HG03175 (cell line): ENCODE measurements around the gene CCNK.

Experiments
- ATAC-seq: cut with Tn5 transposase; IDR thresholded peaks from one replicate; pipeline ENCODE4 v1.9.1; 2021; ENCODE audit warnings: mild to moderate bottlenecking, moderate library complexity; ENCODE audit not compliant: unreplicated experiment

The CCNK gene

DNA sequence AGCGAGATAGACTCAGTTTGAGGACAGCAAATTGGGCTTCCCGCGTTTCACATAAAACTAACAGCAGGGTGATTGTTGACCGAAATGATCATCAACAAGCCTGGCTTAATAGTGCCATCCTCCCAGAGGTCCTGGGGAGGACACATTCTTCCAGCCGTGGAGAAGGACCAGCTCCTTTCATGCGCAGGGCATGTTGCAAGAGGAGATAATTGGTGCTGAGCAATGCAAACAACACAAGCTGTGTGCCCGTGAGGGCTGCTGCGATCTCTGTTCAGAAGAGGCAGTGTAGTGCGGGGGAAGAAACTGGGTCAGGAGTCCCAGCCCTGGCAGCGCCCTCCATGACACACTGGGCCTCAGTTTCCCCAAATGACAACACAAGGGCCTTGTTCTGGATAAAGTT lies 68.5 kb downstream of the CCNK start:
- no peak for ATAC-seq

DNA sequence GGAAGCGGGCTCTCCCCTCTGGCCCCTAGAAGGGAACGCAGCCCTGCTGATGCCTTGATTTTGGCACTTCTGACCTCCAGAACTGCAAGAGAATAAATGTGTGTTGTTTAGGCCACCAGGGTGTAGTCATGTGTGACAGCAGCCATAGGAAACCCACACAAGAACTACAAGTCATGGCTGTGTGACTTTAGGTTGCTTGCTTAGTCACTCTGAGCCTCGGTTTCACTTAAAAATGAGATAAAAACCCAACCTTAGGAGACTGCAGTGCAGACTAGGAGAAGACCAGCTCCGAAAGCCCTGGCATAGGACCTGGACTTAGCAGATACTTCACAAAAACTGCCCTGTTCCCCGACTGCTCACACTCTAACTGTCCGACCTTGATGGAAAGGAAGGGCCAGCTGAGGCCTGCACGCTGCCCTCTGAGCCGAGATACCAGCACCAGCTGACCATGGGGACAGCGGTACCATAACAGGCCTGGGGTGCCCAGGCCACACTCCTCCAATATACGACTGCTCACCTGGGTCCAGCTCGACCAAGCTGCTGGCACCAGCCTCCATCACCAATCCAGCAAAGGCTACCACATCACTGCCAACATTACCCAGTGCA lies 69.3 kb downstream of the CCNK start:
- ATAC-seq: no peak

DNA sequence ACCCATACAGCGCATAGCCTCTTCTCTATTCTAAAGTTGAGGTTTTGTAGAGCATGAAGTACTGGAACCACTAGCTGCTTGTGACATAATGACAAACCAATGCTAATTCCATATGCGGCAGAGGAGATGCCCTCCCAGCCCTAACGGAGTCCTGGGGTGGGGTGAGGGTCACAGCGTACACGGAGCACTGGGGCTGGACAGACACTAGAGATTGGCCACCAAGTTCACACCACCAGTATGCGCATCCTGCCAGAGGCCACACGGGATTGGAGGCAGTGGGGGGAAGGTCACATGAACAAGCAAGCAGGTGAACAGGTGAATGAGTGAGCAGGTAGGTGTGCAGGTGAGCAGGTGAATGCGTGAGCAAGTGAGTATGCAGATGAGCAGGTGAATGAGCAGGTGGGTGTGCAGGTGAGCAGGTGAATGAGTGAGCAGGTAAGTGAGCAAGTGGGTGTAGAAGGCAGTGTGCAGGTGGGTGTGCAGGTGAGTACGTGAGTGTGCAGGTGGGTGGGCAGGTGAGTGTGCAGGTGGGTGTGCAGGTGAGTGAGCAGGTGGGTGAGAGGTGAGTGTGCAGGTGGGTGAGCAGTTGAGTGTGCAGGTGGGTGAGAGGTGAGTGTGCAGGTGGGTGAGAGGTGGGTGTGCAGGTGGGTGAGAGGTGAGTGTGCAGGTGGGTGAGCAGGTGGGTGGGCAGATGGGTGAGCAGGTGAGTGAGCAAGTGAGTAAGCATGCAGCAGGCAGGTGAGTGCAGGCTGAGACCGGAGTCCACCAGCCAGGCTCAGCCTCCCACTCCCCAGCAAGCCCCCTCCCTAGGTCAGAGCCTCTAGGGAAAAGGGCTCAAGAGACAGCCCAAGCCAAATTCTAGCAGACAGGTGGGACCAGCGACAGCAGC lies 70.1 kb downstream of the CCNK start:
- ATAC-seq: no peak

DNA sequence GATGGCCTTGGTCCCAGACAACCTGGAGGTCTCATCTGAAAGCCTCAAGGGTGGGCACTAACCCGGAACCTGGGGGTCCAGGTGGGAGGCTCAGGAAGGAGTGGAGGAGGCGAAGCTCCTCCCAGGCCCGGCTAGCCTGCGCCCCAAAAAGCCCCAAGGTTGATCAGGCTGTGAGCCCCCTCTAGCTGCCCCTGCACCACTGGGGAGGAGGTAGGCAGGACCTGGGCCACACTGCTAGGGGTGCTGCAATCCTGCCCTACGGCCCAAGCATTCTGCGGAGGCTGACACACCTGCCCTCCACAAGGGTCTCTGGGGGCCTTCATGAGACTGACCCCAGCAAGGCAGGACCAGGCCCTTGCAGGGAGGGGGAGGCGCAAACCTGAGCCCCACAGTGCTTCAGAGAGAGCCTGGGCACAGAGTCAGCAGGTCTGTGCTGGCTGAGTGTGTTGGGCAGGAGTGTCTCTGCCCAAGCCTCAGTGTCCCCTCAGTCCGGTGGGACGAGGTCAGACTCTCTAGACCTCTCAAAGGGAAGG lies 70.9 kb downstream of the CCNK start:
- ATAC-seq: no peak

DNA sequence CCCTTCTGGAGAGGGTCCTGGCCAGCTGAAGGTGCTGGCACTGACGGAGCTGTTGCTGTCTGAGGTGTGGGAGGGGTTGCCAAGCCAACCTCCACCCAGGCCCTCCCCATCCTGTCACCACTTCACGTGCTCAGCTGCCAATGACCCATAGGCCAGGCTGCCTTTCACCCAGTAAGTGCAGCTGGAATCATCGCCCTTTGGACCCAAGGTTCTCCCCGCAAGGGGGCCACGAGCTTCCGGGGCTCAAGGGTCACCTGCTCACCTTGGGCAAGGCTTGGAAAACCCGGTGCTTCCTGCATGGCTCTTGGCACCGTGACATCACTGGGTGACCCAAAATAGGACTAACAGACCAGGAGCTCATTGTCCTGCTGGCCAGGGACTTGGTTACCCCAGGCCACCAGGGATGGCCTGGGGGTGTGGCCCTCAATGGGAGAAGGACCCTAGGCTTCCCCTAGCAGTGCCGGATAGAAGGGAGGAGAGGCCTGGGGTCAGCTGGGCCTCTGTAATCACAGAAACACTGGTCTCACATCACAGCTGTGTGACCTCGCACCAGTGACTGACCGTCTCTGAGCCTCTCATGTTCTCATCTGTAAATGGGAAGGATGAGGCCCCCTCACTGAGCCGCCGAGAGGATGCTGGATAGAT lies 71.5 kb downstream of the CCNK start:
- ATAC-seq: no peak

DNA sequence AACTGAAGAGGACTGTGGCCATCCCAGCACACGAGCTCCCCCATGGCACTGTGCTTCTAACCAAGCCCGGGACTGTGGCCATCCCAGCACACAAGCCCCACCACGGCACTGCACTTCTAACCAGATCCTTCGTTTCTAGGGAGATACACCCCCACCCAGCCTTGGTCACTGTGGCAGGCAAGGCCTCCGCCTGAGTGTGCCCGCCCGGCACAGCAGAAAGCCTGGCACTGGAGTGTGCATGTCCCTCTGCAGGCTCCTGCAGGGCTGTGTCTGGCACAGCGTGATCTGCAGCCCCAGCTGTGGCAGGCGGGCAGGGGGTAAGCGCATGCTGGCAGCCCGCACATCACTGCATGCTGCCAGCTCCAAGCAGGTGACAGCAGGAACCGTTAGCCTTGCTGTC lies 73.0 kb downstream of the CCNK start:
- ATAC-seq: no peak

DNA sequence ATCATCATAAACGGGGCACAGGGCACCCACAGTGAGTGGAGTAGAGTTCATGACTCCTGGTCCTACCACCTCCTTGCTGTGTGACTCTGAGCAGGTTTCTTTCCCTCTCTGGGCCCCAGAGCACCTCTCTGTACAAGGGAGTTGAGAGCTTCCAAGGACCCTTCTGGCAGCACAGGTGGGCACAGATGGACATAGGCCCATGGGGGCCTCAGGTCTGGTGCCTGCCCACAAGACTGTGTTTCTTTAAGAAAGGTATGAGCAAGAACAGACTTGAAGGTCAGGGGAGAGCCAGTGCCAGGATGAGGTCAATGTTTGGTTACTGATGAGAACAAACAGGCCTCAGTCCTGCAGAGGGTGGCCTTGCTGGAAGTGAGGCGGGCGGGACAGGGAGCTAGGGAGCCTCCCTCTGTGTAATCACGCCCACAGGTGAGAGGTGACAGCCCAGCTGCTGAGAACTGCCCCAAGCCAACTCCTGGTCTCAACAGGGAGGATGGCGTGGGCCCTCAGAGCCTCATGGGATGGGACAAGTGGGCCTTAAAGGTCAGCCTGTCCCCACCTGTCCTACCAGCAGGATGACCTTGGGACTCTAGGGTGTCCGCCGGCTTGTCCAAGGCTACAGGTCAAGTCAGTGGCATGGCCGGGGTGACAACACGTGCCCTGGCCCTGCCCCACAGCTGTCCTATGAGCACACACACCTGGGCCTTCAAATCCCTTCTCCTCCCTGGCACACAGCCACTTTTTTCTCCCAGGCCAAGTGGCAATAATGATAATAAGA lies 73.7 kb downstream of the CCNK start:
- no peak for ATAC-seq

DNA sequence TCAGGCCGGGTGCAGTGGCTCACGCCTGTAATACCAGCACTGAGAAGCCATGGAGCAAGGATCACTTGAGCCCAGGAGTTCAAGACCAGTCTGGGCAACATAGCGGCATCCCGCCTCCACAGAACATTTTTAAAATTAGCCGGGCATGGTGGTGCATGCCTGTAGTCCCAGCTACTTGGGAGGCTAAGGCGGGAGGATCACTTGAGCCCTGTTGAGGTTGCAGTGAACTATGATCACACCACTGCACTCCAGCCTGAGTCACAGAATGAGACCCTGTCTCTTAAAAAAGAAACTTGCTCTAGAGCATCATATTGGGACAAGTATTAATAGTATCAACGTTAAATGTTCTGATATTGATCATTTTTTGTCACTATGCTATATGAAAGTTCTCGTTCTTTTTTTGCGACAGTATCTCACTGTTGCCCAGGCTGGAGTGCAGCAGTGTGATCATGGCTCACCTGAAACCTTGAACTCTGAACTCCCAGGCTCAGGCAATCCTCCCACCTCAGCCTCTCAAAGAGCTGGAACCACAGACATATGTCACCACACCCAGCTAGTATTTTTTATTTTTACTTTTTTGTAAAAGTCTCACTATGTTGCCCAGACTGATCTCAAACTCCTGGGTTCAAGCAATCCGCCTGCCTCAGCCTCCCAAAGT lies 75.1 kb downstream of the CCNK start:
- no peak for ATAC-seq

DNA sequence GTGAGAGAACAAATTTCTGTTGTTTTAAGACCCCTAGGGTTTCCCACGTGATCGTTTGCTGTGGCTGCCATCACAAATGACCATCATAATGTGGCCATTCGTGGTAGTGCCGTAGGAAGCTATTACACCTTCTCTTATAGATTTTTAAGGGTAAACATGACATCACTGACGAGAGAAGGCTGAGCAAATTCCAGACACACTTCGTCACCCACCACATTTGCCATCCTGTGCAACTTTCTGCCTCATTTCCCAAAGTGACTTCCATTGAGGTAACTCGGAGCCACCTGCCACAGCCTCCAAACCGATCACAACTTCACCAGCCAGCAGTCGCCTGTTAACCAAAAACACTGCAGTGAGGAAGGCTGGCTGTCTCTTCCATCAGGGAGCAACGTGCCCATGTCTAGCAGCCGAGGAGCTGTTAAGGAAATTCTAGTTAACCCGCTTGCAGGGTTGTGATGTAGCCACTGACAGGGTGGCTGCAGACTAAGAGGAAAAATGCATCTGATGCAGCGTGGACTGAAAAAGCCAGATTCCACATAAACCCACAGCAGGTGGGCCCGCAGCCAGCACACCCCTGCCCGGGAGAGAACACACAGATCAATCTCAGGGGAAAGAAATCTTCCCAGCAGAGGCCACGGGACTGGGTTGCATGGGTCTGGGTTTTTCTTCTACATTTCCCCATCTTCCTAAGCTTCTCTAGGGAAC lies 78.2 kb downstream of the CCNK start:
- no peak for ATAC-seq

DNA sequence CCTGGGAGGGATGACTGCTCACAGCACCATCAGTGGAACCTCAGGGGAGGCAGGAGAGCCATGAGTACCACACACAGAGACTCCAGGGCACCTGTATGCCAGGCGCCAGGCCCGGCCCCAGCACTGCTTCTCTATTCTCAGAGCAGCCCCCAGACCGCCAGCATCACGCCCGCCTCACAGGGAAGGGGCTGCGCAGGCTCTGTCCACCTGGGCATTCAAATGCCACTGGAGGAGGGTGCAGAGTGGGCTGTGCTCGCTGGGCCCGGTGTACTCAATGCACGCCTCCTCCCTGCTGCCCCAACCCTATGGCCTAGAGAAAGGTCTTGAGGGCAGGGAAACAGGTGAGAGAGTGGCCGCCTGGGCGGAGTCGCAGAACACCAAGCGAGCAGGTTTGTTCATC lies 79.2 kb downstream of the CCNK start:
- no peak for ATAC-seq

DNA sequence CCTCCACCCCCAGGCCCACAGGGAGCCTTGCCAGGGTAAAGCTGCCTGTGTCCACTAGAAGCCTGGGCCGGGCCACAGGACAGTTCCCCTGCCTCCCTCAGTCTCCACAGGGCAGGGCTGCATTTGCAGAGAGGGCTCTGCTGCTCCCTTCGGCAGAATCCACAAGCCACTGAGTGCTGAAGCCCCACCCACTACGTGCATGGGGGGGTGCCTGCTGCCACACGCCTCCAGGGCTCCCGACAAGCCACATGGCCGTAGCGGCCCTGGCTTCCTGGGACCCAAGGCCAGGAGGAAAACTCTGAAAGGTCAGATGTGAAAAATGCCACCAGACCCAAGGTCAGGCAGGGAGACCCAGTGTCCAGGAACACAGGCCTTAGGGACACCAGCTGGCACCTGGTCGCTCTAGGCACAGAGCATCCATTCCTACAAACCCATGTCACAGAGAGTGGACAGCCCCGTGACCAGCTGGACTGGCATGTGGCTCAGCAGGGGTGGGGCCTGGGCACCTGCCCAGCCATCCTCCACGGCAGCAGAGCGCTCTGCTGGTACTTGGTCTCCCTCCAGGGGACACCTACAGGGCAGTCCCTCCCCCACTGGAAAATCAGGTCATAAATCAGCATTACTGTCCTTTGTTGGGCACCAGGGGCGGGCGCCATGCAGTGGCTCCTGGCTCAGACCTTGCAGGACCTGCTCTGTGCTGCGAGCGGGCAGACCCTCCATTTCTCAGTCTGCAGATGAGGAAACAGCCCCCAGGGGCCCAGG lies 79.9 kb downstream of the CCNK start:
- ATAC-seq: no peak

DNA sequence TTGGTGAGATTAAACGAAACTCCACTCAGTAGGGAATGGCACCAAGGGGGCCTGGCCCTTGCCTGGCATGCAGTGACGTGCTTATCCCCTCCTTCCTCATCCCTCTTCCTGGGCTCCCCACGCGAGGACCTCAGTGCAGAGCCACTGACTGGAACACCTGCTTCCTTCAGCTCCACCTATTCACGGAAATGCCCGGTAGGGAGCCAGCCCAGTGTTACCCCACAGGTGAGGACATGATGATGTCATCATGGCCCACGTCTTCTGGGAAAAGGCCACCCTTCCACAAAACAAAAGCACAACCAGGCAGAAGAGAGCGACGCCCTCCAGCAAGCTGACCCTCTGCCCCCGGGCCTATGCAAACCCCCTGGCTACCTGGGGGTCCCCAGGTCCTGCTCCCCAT lies 80.7 kb downstream of the CCNK start:
- ATAC-seq: no peak
